ENCODE measurements around the gene USH2A.

The USH2A gene

DNA sequence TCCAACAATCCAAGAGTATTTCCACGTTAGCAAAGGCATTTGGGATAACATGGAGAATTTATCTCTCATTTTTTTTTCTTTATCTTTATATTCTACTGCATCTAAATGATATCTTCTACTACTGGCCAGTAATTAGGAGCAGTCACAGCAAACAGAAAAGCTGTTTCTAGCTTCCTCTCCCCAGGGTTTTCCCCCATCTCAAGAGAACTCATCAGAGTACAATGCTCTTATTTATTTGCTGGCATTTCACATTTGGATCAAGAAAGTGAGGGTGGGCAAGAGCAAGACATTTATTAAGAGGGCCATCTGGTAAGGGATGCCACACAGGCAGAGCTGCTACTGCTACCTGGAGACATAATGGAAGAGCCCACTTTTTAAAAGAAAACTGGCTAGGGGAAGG is 368.2 kb downstream of the USH2A start:
- Histone ChIP-seq H3K9me3 (ENCODE audit: low read length) (no peaks in the 10 kb centered on the region), H2AFZ (ENCODE audit: low read depth, low read length) (no peak overlapping the region), H3K4me1 (ENCODE audit: insufficient read depth, low read length) (no peaks in the 10 kb centered on the region), H3K36me3 (ENCODE audit: insufficient read depth, low read length) (no peaks in the 10 kb centered on the region), H3K4me3 (ENCODE audit: low read length) (no peak overlapping the region), H3K27me3 (ENCODE audit: insufficient read depth, low read length) (no peaks in the 10 kb centered on the region)

GRCh38 chr1:216054600-216054999 is 368.6 kb downstream of the USH2A start:
- Histone ChIP-seq H2AFZ (ENCODE audit: low read depth, low read length) (no peak overlapping the region), H3K36me3 (ENCODE audit: insufficient read depth, low read length) (no peaks in the 10 kb centered on the region), H3K4me1 (ENCODE audit: insufficient read depth, low read length) (no peaks in the 10 kb centered on the region), H3K27me3 (ENCODE audit: insufficient read depth, low read length) (no peaks in the 10 kb centered on the region), H3K4me3 (ENCODE audit: low read length) (no peak overlapping the region), H3K9me3 (ENCODE audit: low read length) (no peaks in the 10 kb centered on the region)

DNA sequence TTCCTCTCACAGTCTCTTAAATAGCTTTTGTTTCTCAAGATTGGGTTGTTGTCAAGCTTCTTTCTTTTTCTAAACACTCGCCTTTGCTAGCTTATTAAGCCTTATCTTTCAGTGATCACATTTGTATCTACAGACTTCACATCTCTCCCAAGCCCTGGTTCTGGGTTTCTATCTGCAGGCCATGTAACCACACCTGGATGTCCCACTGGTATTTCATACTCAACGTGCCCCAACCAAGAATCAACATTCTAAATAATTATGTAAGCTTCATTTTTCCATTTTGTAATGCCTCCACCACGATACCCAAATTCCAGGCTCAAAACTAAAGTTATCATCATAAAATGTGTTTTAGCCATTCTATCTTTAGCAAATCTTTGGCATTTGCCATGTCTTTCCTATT is 372.2 kb downstream of the USH2A start:
- H2AFZ ChIP-seq (ENCODE audit: low read depth, low read length) = no peak overlapping the region
- H3K4me3 ChIP-seq (ENCODE audit: low read length) = no peak overlapping the region
- H3K4me1 ChIP-seq (ENCODE audit: insufficient read depth, low read length) = no peaks in the 10 kb centered on the region
- no peaks in the 10 kb centered on the region for H3K36me3 ChIP-seq (ENCODE audit: insufficient read depth, low read length)
- no peaks in the 10 kb centered on the region for H3K9me3 ChIP-seq (ENCODE audit: low read length)
- H3K27me3 ChIP-seq (ENCODE audit: insufficient read depth, low read length) = no peaks in the 10 kb centered on the region

DNA sequence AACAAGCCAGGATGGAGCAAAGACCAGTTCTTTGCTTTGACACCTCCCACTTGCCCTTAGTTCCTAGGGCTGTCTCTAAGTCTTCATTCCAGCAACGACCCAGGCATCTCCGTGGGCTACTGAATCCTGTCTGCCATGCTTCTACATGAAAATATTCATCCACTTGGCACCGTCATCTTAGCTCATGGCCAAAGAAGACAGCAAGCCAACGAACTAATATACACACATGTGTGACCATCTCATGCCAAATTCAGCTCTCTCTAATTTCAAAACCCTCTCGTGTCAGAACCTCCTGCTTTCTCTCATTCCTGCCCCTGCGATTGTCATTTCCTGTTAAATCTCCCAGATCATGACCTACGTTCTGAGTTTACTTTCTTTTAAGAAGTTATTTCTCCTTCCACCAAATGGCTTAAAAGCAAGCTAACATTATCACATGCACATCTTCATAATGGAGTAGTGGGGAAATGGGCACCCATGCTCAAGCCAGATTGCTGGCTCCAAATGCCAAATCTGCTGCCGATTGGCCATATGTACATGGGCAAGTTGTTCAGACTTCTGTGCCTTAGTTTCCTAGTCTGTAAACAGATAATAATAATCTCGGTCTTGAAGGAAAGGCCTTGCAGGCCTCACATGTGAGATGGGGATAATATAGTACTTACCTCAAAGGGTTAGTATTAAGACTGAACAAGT is 373.4 kb downstream of the USH2A start:
- Histone ChIP-seq H3K9me3 (ENCODE audit: low read length) (no peaks in the 10 kb centered on the region), H3K4me3 (ENCODE audit: low read length) (no peak overlapping the region), H3K27me3 (ENCODE audit: insufficient read depth, low read length) (no peaks in the 10 kb centered on the region), H3K36me3 (ENCODE audit: insufficient read depth, low read length) (no peaks in the 10 kb centered on the region), H2AFZ (ENCODE audit: low read depth, low read length) (no peak overlapping the region), H3K4me1 (ENCODE audit: insufficient read depth, low read length) (no peaks in the 10 kb centered on the region)

- no peaks in the 10 kb centered on the region for H3K36me3 ChIP-seq (ENCODE audit: insufficient read depth, low read length)
- no peaks in the 10 kb centered on the region for H3K9me3 ChIP-seq (ENCODE audit: low read length)
- no peak overlapping the region for H2AFZ ChIP-seq (ENCODE audit: low read depth, low read length)
- H3K4me1 ChIP-seq (ENCODE audit: insufficient read depth, low read length) = no peaks in the 10 kb centered on the region
- no peaks in the 10 kb centered on the region for H3K27me3 ChIP-seq (ENCODE audit: insufficient read depth, low read length)
- H3K4me3 ChIP-seq (ENCODE audit: low read length) = no peak overlapping the region
Measured at GRCh38 chr1:216047811-216048572, 375.3 kb downstream of the USH2A start.

DNA sequence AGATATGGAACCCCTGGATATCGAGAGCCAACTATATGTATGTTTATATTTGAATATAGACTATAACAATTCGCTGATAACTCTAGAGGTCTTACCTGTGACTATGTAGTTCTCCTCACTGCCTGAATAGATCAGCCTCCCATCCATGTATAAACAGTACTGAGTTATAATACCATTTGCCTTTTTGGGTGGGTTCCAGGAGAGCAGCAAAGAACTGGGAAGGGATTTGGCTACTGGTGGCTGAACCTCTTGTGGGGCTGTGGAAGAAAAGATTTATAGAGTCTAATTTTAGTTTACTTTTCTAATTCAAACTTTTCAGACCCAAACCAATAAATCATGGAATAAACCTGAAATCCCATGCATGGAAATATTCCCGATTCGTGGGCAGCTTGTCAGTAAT is 376.9 kb downstream of the USH2A start:
- H2AFZ ChIP-seq (ENCODE audit: low read depth, low read length) = no peak overlapping the region
- no peaks in the 10 kb centered on the region for H3K36me3 ChIP-seq (ENCODE audit: insufficient read depth, low read length)
- no peaks in the 10 kb centered on the region for H3K27me3 ChIP-seq (ENCODE audit: insufficient read depth, low read length)
- H3K4me1 ChIP-seq (ENCODE audit: insufficient read depth, low read length) = no peaks in the 10 kb centered on the region
- no peak overlapping the region for H3K4me3 ChIP-seq (ENCODE audit: low read length)
- no peaks in the 10 kb centered on the region for H3K9me3 ChIP-seq (ENCODE audit: low read length)

DNA sequence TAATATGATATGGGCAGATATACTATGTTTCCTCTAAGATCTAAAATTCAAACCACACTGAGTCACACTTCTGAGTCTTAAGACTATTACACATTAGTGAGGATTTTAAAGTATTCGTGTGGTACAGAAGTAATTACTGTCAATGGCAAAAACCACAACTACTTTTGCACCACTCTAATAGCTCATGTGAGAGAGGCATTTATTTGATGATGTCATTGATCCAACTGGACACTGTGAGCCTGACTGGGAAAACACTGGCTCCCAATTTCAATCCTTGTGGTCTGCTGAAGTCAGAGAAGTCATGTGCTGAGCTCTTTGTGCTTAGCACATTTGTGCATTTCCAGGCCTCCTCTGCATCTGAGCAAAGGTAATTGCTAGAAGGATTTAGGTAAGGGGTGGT is 377.8 kb downstream of the USH2A start:
- no peaks in the 10 kb centered on the region for H3K36me3 ChIP-seq (ENCODE audit: insufficient read depth, low read length)
- H3K4me3 ChIP-seq (ENCODE audit: low read length) = no peak overlapping the region
- no peak overlapping the region for H2AFZ ChIP-seq (ENCODE audit: low read depth, low read length)
- no peaks in the 10 kb centered on the region for H3K27me3 ChIP-seq (ENCODE audit: insufficient read depth, low read length)
- H3K9me3 ChIP-seq (ENCODE audit: low read length) = no peaks in the 10 kb centered on the region
- H3K4me1 ChIP-seq (ENCODE audit: insufficient read depth, low read length) = no peaks in the 10 kb centered on the region

- Histone ChIP-seq H2AFZ (ENCODE audit: low read depth, low read length) (no peak overlapping the region), H3K4me3 (ENCODE audit: low read length) (no peak overlapping the region), H3K36me3 (ENCODE audit: insufficient read depth, low read length) (no peaks in the 10 kb centered on the region), H3K27me3 (ENCODE audit: insufficient read depth, low read length) (no peaks in the 10 kb centered on the region), H3K9me3 (ENCODE audit: low read length) (no peaks in the 10 kb centered on the region), H3K4me1 (ENCODE audit: insufficient read depth, low read length) (no peaks in the 10 kb centered on the region)
Measured at GRCh38 chr1:216044538-216044937, 378.7 kb downstream of the USH2A start.

DNA sequence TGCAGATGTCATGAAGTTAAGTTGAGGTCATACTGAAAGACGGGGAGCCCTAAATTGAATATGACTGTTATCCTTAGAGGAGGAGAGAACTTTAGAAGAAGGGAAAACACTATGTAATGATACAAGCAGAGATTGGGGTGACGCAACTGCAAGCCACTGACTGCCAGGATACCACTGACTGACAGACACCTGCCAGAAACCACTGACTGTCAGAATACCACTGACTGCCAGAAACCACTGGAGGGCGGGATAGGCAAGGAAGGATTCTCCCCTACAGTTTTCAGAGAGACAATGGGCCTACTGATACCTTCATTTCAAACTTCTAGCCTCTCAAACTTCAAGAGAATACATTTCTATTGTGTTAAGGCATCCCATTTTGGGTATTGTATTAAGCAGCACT is 388.7 kb downstream of the USH2A start:
- H2AFZ ChIP-seq (ENCODE audit: low read depth, low read length) = peak overlapping the region; percentile 20
- H3K4me1 ChIP-seq (ENCODE audit: insufficient read depth, low read length) = no peaks in the 10 kb centered on the region
- H3K4me3 ChIP-seq (ENCODE audit: low read length) = no peak overlapping the region
- no peaks in the 10 kb centered on the region for H3K9me3 ChIP-seq (ENCODE audit: low read length)
- no peaks in the 10 kb centered on the region for H3K27me3 ChIP-seq (ENCODE audit: insufficient read depth, low read length)
- H3K36me3 ChIP-seq (ENCODE audit: insufficient read depth, low read length) = no peaks in the 10 kb centered on the region

GRCh38 chr1:216032961-216033614 is 390.2 kb downstream of the USH2A start:
- no peaks in the 10 kb centered on the region for H3K4me1 ChIP-seq (ENCODE audit: insufficient read depth, low read length)
- H3K4me3 ChIP-seq (ENCODE audit: low read length) = no peak overlapping the region
- no peaks in the 10 kb centered on the region for H3K27me3 ChIP-seq (ENCODE audit: insufficient read depth, low read length)
- H3K9me3 ChIP-seq (ENCODE audit: low read length) = no peaks in the 10 kb centered on the region
- no peaks in the 10 kb centered on the region for H3K36me3 ChIP-seq (ENCODE audit: insufficient read depth, low read length)
- no peak overlapping the region for H2AFZ ChIP-seq (ENCODE audit: low read depth, low read length)

DNA sequence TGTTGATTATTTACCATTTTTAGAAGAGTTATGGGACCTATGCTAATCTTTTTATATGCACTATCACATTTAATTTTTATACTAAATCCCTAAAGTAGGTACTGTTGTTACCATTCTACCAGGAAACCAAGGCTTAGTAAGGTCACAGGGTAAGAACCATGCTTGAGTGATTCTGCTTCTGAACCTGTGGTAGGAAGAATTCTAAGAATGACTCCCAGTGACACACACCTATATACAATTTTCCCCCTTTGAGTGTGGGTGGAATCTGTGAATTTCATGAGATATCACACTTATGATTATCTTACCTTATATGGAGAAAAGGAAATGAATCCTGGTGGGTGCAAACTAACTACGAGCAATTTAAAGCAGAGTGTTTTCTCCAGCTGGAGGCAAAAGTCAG is 391.0 kb downstream of the USH2A start:
- Histone ChIP-seq H3K36me3 (ENCODE audit: insufficient read depth, low read length) (no peaks in the 10 kb centered on the region), H3K4me3 (ENCODE audit: low read length) (no peak overlapping the region), H3K4me1 (ENCODE audit: insufficient read depth, low read length) (no peaks in the 10 kb centered on the region), H3K27me3 (ENCODE audit: insufficient read depth, low read length) (no peaks in the 10 kb centered on the region), H3K9me3 (ENCODE audit: low read length) (no peaks in the 10 kb centered on the region), H2AFZ (ENCODE audit: low read depth, low read length) (no peak overlapping the region)

GRCh38 chr1:216028631-216029030 is 394.6 kb downstream of the USH2A start:
- Histone ChIP-seq H3K27me3 (ENCODE audit: insufficient read depth, low read length) (no peaks in the 10 kb centered on the region), H3K9me3 (ENCODE audit: low read length) (no peaks in the 10 kb centered on the region), H3K4me3 (ENCODE audit: low read length) (no peak overlapping the region), H2AFZ (ENCODE audit: low read depth, low read length) (no peak overlapping the region), H3K4me1 (ENCODE audit: insufficient read depth, low read length) (no peaks in the 10 kb centered on the region), H3K36me3 (ENCODE audit: insufficient read depth, low read length) (no peaks in the 10 kb centered on the region)

GRCh38 chr1:216024546-216024945 is 398.7 kb downstream of the USH2A start:
- Histone ChIP-seq H3K27me3 (ENCODE audit: insufficient read depth, low read length) (no peaks in the 10 kb centered on the region), H3K9me3 (ENCODE audit: low read length) (no peaks in the 10 kb centered on the region), H3K36me3 (ENCODE audit: insufficient read depth, low read length) (no peaks in the 10 kb centered on the region), H3K4me1 (ENCODE audit: insufficient read depth, low read length) (no peaks in the 10 kb centered on the region), H2AFZ (ENCODE audit: low read depth, low read length) (no peak overlapping the region), H3K4me3 (ENCODE audit: low read length) (no peak overlapping the region)
